Natural killer cell treated with Interleukin-12 subunit alpha and Interleukin-12 subunit beta and Interleukin-15 and Interleukin-18, amount 100 ng/mL, for 72 hours (primary cell): ENCODE measurements around the gene COA5. TPM values are rescaled to one million over a fixed set of nuclear protein-coding genes. Genes with fewer than 3 reads are reported as not detected.
A peak's percentile ranks its signal among the peaks of the same experiment; 100 is the strongest.

ENCODE experiments used
- ATAC-seq, 2 donors: fragments of 150-1000 bp; cut with Tn5 transposase in 1 of 2; sonication (Bioruptor Pico), chemical (Tn5 transposase) in 1 of 2; 2 replicates each; pipeline ENCODE4 v1.10.0; 2021
- DNase-seq: peaks from one replicate; pipeline ENCODE4 v3.0.0; 2022; ENCODE audit warnings: low spot score
- H3K27ac Mint-ChIP-seq, 2 donors: 1 replicate in 1 of 2; 2 replicates in 1 of 2; pipeline ENCODE4 v1.8.0; 2022; ENCODE audit warnings: mixed read lengths in 2 of 2, mild to moderate bottlenecking in 1 of 2, moderate library complexity in 1 of 2
- H3K27me3 Mint-ChIP-seq, 2 donors: 1 replicate in 1 of 2; 2 replicates in 1 of 2; pipeline ENCODE4 v1.8.0; 2022; ENCODE audit warnings: mixed read lengths in 2 of 2
- H3K36me3 Mint-ChIP-seq: one replicate; pipeline ENCODE4 v1.8.0; 2022; ENCODE audit warnings: mixed read lengths
- H3K4me1 Mint-ChIP-seq, 2 donors: 1 replicate in 1 of 2; 2 replicates in 1 of 2; pipeline ENCODE4 v1.8.0; 2022; ENCODE audit warnings: low read depth in 2 of 2, mixed read lengths in 2 of 2, mild to moderate bottlenecking in 1 of 2
- H3K4me3 Mint-ChIP-seq: one replicate; pipeline ENCODE4 v1.8.0; 2022; ENCODE audit warnings: mixed read lengths
- H3K9me3 Mint-ChIP-seq: 2 replicates; pipeline ENCODE4 v1.8.0; 2022; ENCODE audit warnings: mixed read lengths
- total RNA-seq, 2 donors: library from RNA; stranded (reverse); gene quantifications; one replicate each; pipeline ENCODE4 v1.2.3, GENCODE V29; 2022

Gene COA5
- total RNA-seq, 2 donors from 2014 or later = 16.6 to 21.4 TPM

- H3K36me3 Mint-ChIP-seq = peaks cover 17% of the 10 kb centered on the region
- peak in 1 of 2 donors; percentile 17 for ATAC-seq
- H3K9me3 Mint-ChIP-seq = no peaks in the 10 kb centered on the region
Measured at GRCh38 chr2:98592565-98592964, 15.7 kb downstream of the COA5 start.

GRCh38 chr2:98589489-98589888, 18.8 kb downstream of the COA5 start:
- Mint-ChIP-seq H3K36me3 (peaks cover 11% of the 10 kb centered on the region), H3K4me1 (peaks cover 9 to 10% of the 10 kb centered on the region in 2 donors), H3K27me3 (no peaks in the 10 kb centered on the region), H3K27ac (peak overlapping the region in 1 of 2 donors; percentile 33), H3K9me3 (no peaks in the 10 kb centered on the region), H3K4me3 (no peak overlapping the region)
- no peak for ATAC-seq
- no peak for DNase-seq

More at GRCh38 chr2:98592565-98592964, 15.7 kb downstream of the COA5 start:
- H3K27ac Mint-ChIP-seq = no peak overlapping the region
- peaks cover 9 to 15% of the 10 kb centered on the region in 2 donors for H3K4me1 Mint-ChIP-seq
- DNase-seq = no peak
- H3K4me3 Mint-ChIP-seq = no peak overlapping the region
- H3K27me3 Mint-ChIP-seq = no peaks in the 10 kb centered on the region

GRCh38 chr2:98588880-98589431, 19.4 kb downstream of the COA5 start:
- Mint-ChIP-seq H3K4me1 (peaks cover 8% of the 10 kb centered on the region in 2 donors), H3K36me3 (peaks cover 9% of the 10 kb centered on the region), H3K27me3 (no peaks in the 10 kb centered on the region), H3K9me3 (no peaks in the 10 kb centered on the region), H3K27ac (peak overlapping the region in 1 of 2 donors; percentile 33), H3K4me3 (no peak overlapping the region)
- DNase-seq (no peak), ATAC-seq (no peak)

- Mint-ChIP-seq H3K36me3 (peaks cover 11% of the 10 kb centered on the region), H3K27ac (peak overlapping the region in 1 of 2 donors; percentile 41), H3K4me1 (no peaks in the 10 kb centered on the region), H3K27me3 (no peaks in the 10 kb centered on the region), H3K4me3 (no peak overlapping the region), H3K9me3 (no peaks in the 10 kb centered on the region)
- ATAC-seq (no peak), DNase-seq (no peak)
Measured at GRCh38 chr2:98586551-98587140, 21.7 kb downstream of the COA5 start.

- Mint-ChIP-seq H3K9me3 (no peaks in the 10 kb centered on the region), H3K4me3 (no peak overlapping the region), H3K27ac (no peak overlapping the region), H3K4me1 (no peaks in the 10 kb centered on the region), H3K27me3 (no peaks in the 10 kb centered on the region), H3K36me3 (peaks cover 18% of the 10 kb centered on the region)
- no peak for DNase-seq
- ATAC-seq = no peak
Measured at GRCh38 chr2:98585386-98585785, 22.9 kb downstream of the COA5 start.

- peak in 1 of 2 donors; percentile 13 for ATAC-seq
- Mint-ChIP-seq H3K36me3 (peaks cover 18% of the 10 kb centered on the region), H3K27ac (no peak overlapping the region)
Measured at GRCh38 chr2:98583816-98584618, 24.3 kb downstream of the COA5 start.

GRCh38 chr2:98583276-98583675, 25.0 kb downstream of the COA5 start:
- Mint-ChIP-seq H3K9me3 (no peaks in the 10 kb centered on the region), H3K4me3 (no peak overlapping the region), H3K36me3 (peaks cover 18% of the 10 kb centered on the region), H3K4me1 (no peaks in the 10 kb centered on the region), H3K27ac (no peak overlapping the region), H3K27me3 (no peaks in the 10 kb centered on the region)
- ATAC-seq (no peak), DNase-seq (no peak)

More at GRCh38 chr2:98583816-98584618, 24.3 kb downstream of the COA5 start:
- Mint-ChIP-seq H3K4me1 (no peaks in the 10 kb centered on the region), H3K9me3 (no peaks in the 10 kb centered on the region), H3K4me3 (no peak overlapping the region), H3K27me3 (no peaks in the 10 kb centered on the region)
- no peak for DNase-seq

GRCh38 chr2:98582523-98582922, 25.8 kb downstream of the COA5 start:
- no peaks in the 10 kb centered on the region for H3K9me3 Mint-ChIP-seq
- H3K36me3 Mint-ChIP-seq = peaks cover 18% of the 10 kb centered on the region
- no peaks in the 10 kb centered on the region for H3K4me1 Mint-ChIP-seq
- DNase-seq (no peak), ATAC-seq (no peak)
- H3K4me3 Mint-ChIP-seq = no peak overlapping the region
- H3K27me3 Mint-ChIP-seq = no peaks in the 10 kb centered on the region
- no peak overlapping the region for H3K27ac Mint-ChIP-seq

- H3K9me3 Mint-ChIP-seq = no peaks in the 10 kb centered on the region
- DNase-seq (no peak), ATAC-seq (no peak)
- H3K36me3 Mint-ChIP-seq = peaks cover 18% of the 10 kb centered on the region
- no peaks in the 10 kb centered on the region for H3K4me1 Mint-ChIP-seq
- no peaks in the 10 kb centered on the region for H3K27me3 Mint-ChIP-seq
- H3K4me3 Mint-ChIP-seq = no peak overlapping the region
- H3K27ac Mint-ChIP-seq = peak overlapping the region in 1 of 2 donors; percentile 57
Measured at GRCh38 chr2:98580656-98581284, 27.5 kb downstream of the COA5 start.

- Mint-ChIP-seq H3K36me3 (peaks cover 18% of the 10 kb centered on the region), H3K4me3 (no peak overlapping the region)
Measured at GRCh38 chr2:98579926-98580325, 28.4 kb downstream of the COA5 start.

GRCh38 chr2:98578231-98578630, 30.1 kb downstream of the COA5 start:
- Mint-ChIP-seq H3K27ac (peak overlapping the region in 1 of 2 donors; percentile 20), H3K36me3 (peaks cover 18% of the 10 kb centered on the region), H3K4me3 (no peak overlapping the region), H3K9me3 (no peaks in the 10 kb centered on the region), H3K27me3 (no peaks in the 10 kb centered on the region), H3K4me1 (no peaks in the 10 kb centered on the region)
- DNase-seq (no peak), ATAC-seq (no peak)

More at GRCh38 chr2:98579926-98580325, 28.4 kb downstream of the COA5 start:
- Mint-ChIP-seq H3K4me1 (no peaks in the 10 kb centered on the region), H3K27me3 (no peaks in the 10 kb centered on the region), H3K9me3 (no peaks in the 10 kb centered on the region), H3K27ac (no peak overlapping the region)
- no peak for DNase-seq
- no peak for ATAC-seq

- peak overlapping the region in 1 of 2 donors; percentile 20 for H3K27ac Mint-ChIP-seq
- ATAC-seq = no peak
- H3K9me3 Mint-ChIP-seq = no peaks in the 10 kb centered on the region
- no peak for DNase-seq
- H3K36me3 Mint-ChIP-seq = peaks cover 12% of the 10 kb centered on the region
- no peaks in the 10 kb centered on the region for H3K27me3 Mint-ChIP-seq
- H3K4me3 Mint-ChIP-seq = no peak overlapping the region
- no peaks in the 10 kb centered on the region for H3K4me1 Mint-ChIP-seq
Measured at GRCh38 chr2:98577313-98577712, 31.0 kb downstream of the COA5 start.

GRCh38 chr2:98576666-98577312, 31.5 kb downstream of the COA5 start:
- no peak overlapping the region for H3K4me3 Mint-ChIP-seq
- peaks cover 7% of the 10 kb centered on the region for H3K36me3 Mint-ChIP-seq
- no peaks in the 10 kb centered on the region for H3K9me3 Mint-ChIP-seq
- DNase-seq (no peak), ATAC-seq (no peak)
- H3K27me3 Mint-ChIP-seq = no peaks in the 10 kb centered on the region
- H3K4me1 Mint-ChIP-seq = no peaks in the 10 kb centered on the region
- H3K27ac Mint-ChIP-seq = peak overlapping the region in 1 of 2 donors; percentile 39
